SK-MEL-5 (cell line): ENCODE data around the gene FFAR3. TPM values are rescaled to one million over a fixed set of nuclear protein-coding genes. Genes with fewer than 3 reads are reported as not detected.
"Not testable (repeated sequence)": the region's sequence is repeated elsewhere in the genome, so short reads cannot be mapped to it uniquely, and the experiment has no call there.

ENCODE experiments used
- DNase-seq: peaks from one replicate; pipeline ENCODE4 v3.0.0-alpha.2; 2016; ENCODE audit warnings: low read depth, low spot score
- in situ Hi-C: cut with HindIII; loops from 2 replicates; pipeline ENCODE4 v1.10.0; 2016; ENCODE audit warnings: low sequenced_read_pairs, high pct_unique_total_duplicates, low pct_unique_long_range_greater_than_20kb
- total RNA-seq: library from RNA; depleted of rRNA; stranded (reverse); fragments of >200 nt; shearing (Covaris generic); gene quantifications from 2 replicates; pipeline ENCODE4 v1.2.3, GENCODE V29; 2014

Gene FFAR3
- total RNA-seq, 1 experiment from 2014 or later, result not detected

DNA sequence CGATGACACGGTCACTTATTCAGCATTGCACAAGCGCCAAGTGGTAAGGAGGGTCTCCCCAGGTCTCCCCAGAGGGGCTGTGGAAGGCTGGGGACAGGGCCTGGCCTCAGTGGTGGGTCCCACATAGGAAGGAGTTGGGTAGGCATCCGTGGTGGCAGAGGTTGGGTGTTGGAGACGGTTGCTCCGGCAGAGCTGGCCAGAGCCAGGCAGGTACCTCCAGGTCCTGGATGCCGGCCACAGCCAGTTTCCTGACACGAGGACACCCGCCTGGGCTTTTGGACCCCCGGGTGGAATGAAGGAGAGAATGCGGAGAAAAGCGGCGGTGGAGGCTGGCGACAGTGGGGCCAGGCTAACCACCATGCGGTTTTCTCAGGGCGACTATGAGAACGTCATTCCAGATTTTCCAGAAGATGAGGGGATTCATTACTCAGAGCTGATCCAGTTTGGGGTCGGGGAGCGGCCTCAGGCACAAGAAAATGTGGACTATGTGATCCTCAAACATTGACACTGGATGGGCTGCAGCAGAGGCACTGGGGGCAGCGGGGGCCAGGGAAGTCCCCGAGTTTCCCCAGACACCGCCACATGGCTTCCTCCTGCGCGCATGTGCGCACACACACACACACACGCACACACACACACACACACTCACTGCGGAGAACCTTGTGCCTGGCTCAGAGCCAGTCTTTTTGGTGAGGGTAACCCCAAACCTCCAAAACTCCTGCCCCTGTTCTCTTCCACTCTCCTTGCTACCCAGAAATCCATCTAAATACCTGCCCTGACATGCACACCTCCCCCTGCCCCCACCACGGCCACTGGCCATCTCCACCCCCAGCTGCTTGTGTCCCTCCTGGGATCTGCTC is 11.8 kb upstream of the FFAR3 start:
- in situ Hi-C loops, result no loop called here

DNA sequence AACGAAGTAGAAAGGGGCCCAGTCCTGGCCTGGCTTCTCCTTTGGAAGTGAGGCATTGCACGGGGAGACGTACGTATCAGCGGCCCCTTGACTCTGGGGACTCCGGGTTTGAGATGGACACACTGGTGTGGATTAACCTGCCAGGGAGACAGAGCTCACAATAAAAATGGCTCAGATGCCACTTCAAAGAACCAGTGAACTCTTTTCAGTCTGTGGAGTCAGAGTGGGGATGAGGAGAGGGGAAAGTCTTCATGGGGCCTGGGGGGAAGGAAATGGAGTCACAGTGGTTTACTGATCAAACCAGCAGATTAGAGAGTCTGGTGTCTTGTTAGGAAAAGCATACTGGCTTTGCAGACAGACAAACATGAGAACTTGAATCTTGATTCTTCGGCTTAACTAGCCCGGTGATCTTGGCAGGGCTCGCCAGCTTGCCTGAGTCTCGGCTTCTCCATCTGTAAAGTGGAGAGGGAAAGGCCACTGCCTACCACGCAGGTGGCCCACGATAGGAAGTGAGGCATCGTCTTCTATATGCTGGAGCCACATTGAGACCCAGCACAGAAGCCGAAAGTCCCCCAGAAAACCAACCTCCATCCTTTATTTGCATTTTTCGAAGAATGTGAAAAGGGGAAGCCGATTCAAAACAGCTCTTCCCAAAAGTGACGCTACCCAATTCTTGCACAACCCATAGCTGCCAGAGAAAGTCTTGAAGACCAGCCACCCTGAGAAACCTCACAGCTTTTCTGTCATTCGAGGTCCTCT is 10.9 kb upstream of the FFAR3 start, which contains the start of gene FFAR1:
Gene FFAR1, plus strand, starts transcription at position 732 of the 759 bp plus-strand sequence. CDS start 3,650 bp downstream, outside the sequence.
- DNase-seq, result no peak
- in situ Hi-C loops, result no loop called here

More for the DNA sequence above, 11.8 kb upstream of the FFAR3 start:
- DNase-seq, result no peak

DNA sequence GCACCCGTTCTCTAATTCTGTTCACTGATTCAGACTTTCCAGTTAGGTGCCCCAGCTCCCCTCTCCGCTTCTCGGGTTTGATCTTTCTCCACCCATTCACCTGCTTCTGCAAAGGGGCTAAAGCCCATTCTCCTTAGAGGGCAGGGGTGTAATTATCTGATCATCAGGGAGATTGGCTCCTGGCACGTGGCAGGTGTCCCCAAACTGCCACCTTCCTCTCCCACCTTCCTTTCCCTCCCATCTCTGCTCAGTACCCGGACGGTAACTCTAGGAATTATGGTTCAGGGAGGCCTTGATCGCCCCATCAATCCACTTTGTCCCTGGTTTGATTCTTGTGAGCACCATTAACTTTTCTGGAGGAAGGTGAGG is 10.3 kb upstream of the FFAR3 start:
- peak; percentile 0 for DNase-seq
- in situ Hi-C loops, result no loop called here

DNA sequence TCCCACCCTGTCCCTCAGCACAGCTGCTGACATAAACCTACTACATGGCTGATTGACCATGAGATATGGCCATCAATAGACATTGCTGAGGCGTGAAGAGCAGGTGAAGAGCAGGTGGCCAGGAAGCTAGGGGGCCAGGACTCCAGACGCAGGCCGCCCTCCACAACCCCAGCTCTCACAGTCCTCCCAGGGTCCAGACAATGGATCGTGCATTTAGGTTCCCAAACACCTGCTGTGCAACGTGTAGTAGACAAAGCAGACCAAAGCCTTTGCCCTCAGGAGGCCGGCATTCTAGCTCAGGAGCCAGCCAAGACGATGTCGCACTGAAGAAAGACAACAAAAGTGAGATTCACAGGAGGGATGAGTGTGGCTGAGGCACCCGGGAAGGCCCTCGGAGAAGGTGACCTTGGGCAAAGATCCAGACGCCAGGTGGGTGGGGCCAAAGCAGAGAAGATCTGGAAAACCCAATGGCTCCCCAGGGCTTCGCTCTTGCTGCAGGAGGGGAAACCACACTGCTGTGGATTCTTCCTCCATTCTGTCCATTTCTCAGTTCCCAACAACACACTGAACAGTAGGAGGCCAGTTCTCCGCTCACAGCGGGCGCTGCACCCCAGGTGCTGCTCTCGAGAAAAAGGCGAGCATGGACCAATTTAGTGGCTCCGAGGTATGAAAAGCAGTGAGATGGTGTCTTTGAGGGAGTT is 9.2 kb upstream of the FFAR3 start:
- in situ Hi-C loops, result no loop called here
- peak; percentile 0 for DNase-seq

DNA sequence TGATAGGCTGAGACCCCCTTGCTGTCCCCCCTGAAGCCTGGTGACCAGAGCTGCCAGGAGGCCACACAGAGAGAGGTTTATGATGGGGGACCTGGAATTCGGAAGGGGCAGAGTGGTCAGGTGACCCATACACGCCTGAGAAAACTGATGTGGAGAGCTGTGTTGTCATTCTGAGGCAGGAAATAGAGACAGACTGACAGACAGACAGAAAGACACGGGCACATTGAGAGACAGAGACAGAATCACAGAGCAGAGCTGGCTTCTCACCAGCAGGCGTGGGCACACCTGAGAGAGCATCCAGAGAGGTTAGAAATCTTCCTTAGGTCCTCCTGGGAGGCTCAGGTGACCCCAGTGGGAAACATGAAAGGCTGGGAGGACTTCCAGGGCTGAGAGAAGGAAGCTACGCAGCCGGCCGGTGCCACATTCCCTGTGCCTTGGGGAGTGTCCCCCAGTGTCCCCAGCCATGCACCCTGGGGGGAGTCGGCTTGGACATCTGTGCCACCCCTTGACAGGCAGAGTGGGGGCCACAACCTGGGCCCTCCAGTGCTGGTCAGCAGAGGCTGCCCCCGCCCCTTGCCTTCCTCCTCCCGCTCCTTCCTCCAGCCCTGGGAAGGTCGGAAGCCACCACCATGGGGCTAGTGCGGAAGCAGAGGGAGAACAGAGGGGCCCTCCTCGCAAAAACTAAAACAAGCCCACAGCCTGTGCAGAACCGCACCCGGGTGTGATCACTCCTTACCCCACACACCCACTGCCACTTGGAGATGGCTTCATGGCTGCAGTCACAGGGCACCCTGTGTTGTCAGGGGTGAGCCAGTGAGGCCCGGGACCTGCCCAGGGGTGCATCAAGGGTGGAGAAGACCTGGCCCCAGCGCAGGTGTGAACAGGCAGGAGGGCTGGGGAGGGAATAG is 8.4 kb upstream of the FFAR3 start:
- DNase-seq, result peak; percentile 0
- in situ Hi-C loops, result no loop called here

DNA sequence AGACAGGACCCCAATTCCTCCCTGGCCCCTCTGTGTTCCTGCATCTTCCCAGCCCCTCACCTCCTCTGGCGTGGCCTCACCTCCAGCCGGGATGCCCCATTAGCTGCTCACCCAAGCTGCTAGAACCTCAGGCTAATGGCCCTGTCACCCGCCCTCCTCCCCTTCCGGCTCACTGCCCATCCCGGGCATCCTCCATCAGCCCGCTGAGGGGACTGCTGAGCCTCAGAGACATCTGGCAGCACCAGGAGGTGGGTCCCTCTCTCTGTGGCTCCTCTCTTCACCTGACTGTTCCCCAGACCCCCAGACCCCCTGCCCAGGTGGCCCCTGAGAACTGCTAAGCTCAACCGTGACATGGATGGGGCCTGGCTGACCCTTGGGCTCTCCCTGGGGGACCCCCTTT is 7.7 kb upstream of the FFAR3 start:
- in situ Hi-C loops, result no loop called here
- DNase-seq, result no peak

DNA sequence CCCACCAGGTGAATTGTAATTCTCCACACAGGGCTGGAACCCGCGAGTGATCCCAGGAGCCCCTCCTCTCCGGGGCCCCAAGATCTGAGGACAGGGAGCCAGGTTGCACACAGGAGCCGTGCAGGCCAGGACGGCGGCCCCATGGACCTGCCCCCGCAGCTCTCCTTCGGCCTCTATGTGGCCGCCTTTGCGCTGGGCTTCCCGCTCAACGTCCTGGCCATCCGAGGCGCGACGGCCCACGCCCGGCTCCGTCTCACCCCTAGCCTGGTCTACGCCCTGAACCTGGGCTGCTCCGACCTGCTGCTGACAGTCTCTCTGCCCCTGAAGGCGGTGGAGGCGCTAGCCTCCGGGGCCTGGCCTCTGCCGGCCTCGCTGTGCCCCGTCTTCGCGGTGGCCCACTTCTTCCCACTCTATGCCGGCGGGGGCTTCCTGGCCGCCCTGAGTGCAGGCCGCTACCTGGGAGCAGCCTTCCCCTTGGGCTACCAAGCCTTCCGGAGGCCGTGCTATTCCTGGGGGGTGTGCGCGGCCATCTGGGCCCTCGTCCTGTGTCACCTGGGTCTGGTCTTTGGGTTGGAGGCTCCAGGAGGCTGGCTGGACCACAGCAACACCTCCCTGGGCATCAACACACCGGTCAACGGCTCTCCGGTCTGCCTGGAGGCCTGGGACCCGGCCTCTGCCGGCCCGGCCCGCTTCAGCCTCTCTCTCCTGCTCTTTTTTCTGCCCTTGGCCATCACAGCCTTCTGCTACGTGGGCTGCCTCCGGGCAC is 6.7 kb upstream of the FFAR3 start:
- no peak for DNase-seq
- in situ Hi-C loops, result no loop called here

DNA sequence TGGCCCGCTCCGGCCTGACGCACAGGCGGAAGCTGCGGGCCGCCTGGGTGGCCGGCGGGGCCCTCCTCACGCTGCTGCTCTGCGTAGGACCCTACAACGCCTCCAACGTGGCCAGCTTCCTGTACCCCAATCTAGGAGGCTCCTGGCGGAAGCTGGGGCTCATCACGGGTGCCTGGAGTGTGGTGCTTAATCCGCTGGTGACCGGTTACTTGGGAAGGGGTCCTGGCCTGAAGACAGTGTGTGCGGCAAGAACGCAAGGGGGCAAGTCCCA is 6.1 kb upstream of the FFAR3 start:
- peak; percentile 0 for DNase-seq
- in situ Hi-C loops, result no loop called here

DNA sequence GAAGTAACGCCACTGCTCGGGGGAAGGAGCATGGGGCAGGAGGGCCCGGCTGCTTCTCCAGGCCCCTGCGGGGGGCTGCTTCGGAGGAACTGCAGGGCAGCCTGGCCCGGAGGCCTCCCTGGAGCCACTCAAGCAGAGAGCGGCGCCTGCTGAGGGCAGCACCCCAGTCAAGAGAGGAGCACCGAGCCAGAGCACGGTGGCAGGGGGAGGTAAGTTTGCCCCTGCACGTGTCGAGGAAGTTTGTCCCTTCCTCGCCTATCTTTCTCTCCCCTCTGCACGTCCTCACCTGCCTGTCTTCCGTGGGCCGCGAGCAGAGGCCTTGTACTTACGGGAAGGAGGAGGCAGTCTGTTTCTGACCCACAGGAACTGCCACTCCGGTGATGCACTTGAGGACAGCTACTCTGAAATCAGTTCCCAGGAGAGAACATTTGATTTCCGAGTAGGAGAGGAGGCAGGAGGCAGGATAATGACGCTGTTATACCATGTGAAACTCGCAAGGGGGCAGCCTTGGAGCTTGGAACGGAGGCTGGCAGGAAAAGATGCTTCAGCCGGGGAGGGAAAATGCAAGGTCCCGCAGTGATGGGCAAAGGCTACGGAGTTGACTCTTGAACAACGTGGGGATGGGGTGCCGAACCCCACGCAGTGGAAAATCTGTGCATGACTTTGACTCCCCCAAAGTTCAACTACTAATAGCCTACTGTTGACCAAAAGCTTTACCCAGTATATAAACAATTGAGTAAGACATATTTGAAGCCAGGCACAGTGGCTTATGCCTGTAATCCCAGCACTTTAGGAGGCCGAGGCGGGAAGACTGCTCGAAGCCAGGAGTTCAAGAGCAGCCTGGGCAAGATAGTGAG is 5.6 kb upstream of the FFAR3 start:
- in situ Hi-C loops, result no loop called here

DNA sequence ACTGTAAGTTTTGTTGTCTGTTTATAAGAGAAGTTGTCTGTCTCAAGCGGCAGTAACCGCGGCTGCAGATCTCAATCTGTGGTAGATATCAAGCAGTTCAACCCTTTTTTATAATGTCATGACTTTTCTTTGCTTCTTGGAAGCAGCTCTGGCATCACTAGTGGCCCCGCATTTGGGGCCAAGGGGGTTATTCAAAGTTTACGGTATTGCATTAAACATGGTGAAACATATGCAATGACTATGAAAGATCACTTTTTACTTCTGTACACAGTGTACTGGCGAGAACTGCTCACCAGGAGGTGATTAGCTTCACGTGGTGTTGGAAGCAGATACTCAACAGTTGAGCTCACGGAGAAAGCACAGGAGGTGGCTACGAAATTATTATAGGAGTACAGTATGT is 4.6 kb upstream of the FFAR3 start:
- DNase-seq, result peak; percentile 22
- in situ Hi-C loops, result no loop called here

More for the DNA sequence above, 5.6 kb upstream of the FFAR3 start:
- peak; percentile 87 for DNase-seq

DNA sequence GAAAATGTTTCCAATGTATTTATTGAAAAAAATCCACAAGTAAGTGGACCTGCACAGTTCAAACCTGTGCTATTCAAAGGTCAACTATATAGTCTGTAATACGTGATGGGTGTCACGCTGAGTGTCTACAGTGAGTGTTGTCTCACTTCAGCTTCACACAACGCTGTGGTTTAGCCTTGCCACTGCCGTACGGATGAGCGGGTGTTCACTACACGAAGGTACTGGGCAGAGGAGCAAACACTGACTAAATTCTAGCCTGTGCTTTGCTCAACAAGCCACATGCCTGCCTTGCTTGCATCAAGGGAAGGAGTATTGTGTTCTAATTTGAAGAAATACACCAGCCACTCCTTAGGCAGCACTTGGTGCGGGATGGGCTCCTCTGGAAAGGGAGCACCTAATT is 3.4 kb upstream of the FFAR3 start:
- in situ Hi-C loops, result no loop called here
- DNase-seq, result no peak

DNA sequence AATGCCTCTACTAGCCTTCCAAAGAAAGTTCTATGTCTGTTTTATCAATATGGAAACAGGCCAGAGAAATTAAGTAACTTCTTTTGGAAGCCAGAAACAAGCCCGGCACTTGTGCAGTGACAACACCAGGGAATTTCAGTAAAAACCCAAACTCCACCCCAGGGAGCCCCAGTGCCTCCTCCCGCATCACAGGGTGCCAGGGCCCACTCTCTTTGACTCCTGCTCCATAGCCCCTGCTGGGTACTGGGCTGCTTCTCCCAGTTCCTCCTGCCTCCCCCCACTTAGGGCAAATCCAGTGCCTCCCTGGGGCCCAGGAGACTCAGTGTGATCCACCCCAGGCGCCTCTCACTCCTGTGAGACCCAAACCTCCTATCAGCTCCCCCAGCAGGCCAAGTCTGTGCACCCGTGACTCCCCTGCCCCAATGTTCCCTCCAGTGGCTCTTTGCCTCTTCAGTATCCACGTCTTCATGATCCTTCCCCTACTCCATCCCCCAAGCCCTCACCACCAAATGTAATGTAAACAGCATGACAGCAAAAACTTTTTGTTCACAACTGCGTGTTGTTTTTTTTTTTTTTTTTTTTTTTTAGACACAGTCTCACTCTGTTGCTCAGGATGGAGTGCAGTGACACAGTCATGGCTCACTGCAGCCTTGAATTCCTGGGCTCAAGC is 2.3 kb upstream of the FFAR3 start:
- peak; percentile 33 for DNase-seq
- in situ Hi-C loops, result no loop called here

DNA sequence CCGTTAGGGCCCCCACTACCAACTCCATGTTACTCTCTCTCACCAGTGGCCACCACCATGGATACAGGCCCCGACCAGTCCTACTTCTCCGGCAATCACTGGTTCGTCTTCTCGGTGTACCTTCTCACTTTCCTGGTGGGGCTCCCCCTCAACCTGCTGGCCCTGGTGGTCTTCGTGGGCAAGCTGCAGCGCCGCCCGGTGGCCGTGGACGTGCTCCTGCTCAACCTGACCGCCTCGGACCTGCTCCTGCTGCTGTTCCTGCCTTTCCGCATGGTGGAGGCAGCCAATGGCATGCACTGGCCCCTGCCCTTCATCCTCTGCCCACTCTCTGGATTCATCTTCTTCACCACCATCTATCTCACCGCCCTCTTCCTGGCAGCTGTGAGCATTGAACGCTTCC is 574 bp downstream of the FFAR3 start:
- in situ Hi-C loops, DNase-seq: not testable (repeated sequence)

DNA sequence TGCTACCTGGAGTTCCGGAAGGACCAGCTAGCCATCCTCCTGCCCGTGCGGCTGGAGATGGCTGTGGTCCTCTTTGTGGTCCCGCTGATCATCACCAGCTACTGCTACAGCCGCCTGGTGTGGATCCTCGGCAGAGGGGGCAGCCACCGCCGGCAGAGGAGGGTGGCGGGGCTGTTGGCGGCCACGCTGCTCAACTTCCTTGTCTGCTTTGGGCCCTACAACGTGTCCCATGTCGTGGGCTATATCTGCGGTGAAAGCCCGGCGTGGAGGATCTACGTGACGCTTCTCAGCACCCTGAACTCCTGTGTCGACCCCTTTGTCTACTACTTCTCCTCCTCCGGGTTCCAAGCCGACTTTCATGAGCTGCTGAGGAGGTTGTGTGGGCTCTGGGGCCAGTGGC is 1.1 kb downstream of the FFAR3 start:
- in situ Hi-C loops, DNase-seq: not testable (repeated sequence)

DNA sequence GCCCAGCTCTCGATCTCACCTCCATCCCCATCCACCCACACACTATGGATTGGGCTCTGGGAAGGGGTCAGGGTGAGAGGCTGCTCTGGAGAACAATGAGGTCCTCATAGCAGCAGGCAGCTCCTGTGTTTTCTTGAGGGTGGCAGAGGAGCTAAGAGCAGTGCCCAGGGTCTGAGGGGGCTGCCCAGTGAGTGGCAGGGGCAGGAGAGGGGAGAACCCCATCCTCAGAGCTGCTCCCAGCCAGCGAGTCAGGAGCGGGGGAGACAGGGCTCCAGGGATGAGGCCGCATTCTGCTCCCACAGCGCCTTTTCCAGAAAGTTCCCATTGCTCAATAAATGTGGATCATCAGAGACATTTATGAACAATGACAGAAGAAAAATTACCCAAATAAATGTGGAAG is 1.8 kb downstream of the FFAR3 start:
- in situ Hi-C loops, result not testable (repeated sequence)

More for the DNA sequence above, 1.8 kb downstream of the FFAR3 start:
- DNase-seq, result not testable (repeated sequence)
